Erythroblast (primary cell): Measurements from ENCODE around the gene TEX2.

Source experiments
- GATA1 ChIP-seq: IDR thresholded peaks from 2 replicates; pipeline ENCODE4 v1.6.1; 2011; ENCODE audit warnings: low read depth, mild to moderate bottlenecking, control low read depth, low read length, moderate library complexity
- POLR2A ChIP-seq: IDR thresholded peaks from 2 replicates; pipeline ENCODE4 v1.6.1; 2011; ENCODE audit warnings: mild to moderate bottlenecking, low read length

DNA sequence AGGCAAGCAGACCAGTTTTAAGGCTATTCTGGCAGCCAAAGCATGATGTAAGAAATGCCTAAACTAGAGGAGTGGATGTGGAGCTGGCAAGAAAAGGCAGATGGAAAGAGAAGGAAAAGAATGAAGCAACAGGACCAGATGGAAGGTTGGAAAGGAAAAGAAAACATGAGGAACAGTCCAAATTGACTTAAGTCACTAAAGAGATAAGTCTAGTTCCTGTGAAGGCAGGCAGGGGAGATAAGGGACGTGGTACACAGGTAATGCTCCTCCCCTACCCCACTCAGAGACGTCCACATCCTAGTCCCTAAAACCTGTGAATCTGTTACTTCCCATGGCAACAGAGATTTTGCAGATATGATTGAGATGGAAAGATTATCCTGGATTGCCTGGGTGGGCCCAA lies 43.5 kb downstream of the TEX2 start:
- TF ChIP-seq POLR2A: no peak
- TF ChIP-seq GATA1: no peak
